Measurements from ENCODE around the gene KDR. TPM values are rescaled to one million over a fixed set of nuclear protein-coding genes. Genes with fewer than 3 reads are reported as not detected.

The KDR gene
- polyA plus RNA-seq, 1 donor from 2014 or later, result not detected

DNA sequence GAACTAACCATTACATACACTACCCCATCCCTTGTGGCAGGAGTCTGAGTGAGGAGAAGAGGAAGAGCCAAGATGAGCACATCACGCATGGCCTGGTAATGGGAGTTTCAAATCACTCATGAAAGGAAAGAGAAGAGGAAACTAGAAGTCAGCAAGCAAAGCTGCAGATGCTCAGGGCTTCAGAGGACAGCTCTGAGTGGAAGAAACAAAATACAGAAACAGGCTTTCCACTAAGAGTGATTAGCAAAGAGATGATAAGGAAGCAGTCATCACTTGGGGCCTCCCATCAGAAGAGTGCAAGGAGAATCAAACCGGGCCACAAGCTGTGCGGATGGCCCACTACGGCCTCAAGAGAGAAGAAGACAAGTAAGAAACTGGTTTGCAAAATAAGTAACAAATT, 25.6 kb downstream of the KDR start:
- Histone ChIP-seq H3K4me3 (ENCODE audit: low read length) (no peak overlapping the region), H3K27me3 (ENCODE audit: insufficient read depth, low read depth, low read length) (no peaks in the 10 kb centered on the region), H2AFZ (ENCODE audit: low read depth, low read length) (no peak overlapping the region), H3K79me2 (replicated peaks; ENCODE audit: insufficient read depth, low read length) (no peaks in the 10 kb centered on the region), H4K20me1 (ENCODE audit: insufficient read depth) (no peaks in the 10 kb centered on the region), H3K9me2 (ENCODE audit: insufficient read depth, low read length) (no peaks in the 10 kb centered on the region), H3F3A (ENCODE audit: insufficient read depth, low read length, poor library complexity, severe bottlenecking) (no peaks in the 10 kb centered on the region), H3K27ac (ENCODE audit: low read length) (no peak overlapping the region), H3K9me3 (ENCODE audit: low read length) (no peaks in the 10 kb centered on the region), H3K4me2 (ENCODE audit: low read length) (no peak overlapping the region), H3K9ac (ENCODE audit: low read length) (no peak overlapping the region), H3K36me3 (ENCODE audit: insufficient read depth, low read length) (no peaks in the 10 kb centered on the region)
- no peak for TF ChIP-seq POLR2AphosphoS5 (IDR thresholded peaks at IDR 0.05)
- TF ChIP-seq TAF1 (IDR thresholded peaks at IDR 0.05; ENCODE audit: low read depth), result no peak
- no peak for TF ChIP-seq MXI1 (conservative IDR thresholded peaks at IDR 0.05; ENCODE audit: poor library complexity, severe bottlenecking)
- no peak for TF ChIP-seq EP300 (conservative IDR thresholded peaks at IDR 0.05; ENCODE audit: poor library complexity, severe bottlenecking)
- TF ChIP-seq RAD21 (conservative IDR thresholded peaks at IDR 0.05), result no peak
- no peak for TF ChIP-seq EZH2 (IDR thresholded peaks at IDR 0.05; ENCODE audit: borderline replicate concordance, insufficient read depth, low read length, poor library complexity, severe bottlenecking)
- TF ChIP-seq, protein P1, sequence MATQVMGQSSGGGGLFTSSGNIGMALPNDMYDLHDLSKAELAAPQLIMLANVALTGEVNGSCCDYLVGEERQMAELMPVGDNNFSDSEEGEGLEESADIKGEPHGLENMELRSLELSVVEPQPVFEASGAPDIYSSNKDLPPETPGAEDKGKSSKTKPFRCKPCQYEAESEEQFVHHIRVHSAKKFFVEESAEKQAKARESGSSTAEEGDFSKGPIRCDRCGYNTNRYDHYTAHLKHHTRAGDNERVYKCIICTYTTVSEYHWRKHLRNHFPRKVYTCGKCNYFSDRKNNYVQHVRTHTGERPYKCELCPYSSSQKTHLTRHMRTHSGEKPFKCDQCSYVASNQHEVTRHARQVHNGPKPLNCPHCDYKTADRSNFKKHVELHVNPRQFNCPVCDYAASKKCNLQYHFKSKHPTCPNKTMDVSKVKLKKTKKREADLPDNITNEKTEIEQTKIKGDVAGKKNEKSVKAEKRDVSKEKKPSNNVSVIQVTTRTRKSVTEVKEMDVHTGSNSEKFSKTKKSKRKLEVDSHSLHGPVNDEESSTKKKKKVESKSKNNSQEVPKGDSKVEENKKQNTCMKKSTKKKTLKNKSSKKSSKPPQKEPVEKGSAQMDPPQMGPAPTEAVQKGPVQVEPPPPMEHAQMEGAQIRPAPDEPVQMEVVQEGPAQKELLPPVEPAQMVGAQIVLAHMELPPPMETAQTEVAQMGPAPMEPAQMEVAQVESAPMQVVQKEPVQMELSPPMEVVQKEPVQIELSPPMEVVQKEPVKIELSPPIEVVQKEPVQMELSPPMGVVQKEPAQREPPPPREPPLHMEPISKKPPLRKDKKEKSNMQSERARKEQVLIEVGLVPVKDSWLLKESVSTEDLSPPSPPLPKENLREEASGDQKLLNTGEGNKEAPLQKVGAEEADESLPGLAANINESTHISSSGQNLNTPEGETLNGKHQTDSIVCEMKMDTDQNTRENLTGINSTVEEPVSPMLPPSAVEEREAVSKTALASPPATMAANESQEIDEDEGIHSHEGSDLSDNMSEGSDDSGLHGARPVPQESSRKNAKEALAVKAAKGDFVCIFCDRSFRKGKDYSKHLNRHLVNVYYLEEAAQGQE (IDR thresholded peaks at IDR 0.05; ENCODE audit: borderline replicate concordance), result no peak
- no peak for TF ChIP-seq SMC3 (conservative IDR thresholded peaks at IDR 0.05; ENCODE audit: poor library complexity)

DNA sequence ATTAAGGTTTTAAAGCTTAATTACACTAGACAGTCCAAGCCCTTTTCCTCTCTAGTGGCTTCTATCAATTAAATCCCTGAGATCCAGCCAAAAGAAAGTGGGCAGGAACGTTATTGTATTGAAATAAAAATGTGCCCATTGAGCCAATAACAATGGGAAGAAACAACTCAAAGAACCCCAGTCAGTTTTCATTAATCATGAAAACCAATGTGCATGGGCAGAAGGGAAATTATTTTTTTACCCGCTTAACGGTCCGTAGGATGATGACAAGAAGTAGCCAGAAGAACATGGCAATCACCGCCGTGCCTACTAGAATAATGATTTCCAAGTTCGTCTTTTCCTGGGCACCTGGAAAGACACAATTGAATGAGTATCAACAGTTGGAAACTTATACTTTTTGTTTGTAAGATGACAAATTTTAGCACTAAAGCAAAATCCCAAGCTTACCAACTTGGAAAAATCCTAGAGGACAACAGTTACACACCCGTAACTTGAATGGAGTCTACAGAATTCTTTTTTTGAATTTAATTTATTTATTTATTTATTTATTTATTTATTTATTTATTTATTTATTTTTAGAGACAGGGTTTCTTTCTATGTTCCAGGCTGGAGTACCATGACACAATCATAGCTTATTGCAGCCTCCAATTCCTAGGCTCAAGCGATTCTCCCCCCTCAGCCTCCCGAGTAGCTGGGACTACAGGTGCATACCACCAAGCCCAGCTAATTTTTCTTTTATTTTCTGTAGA, 26.8 kb downstream of the KDR start:
- Histone ChIP-seq H3F3A (ENCODE audit: insufficient read depth, low read length, poor library complexity, severe bottlenecking) (no peaks in the 10 kb centered on the region), H3K4me2 (ENCODE audit: low read length) (no peak overlapping the region), H3K4me3 (ENCODE audit: low read length) (no peak overlapping the region), H3K9me2 (ENCODE audit: insufficient read depth, low read length) (no peaks in the 10 kb centered on the region), H4K20me1 (ENCODE audit: insufficient read depth) (no peaks in the 10 kb centered on the region), H3K79me2 (replicated peaks; ENCODE audit: insufficient read depth, low read length) (no peaks in the 10 kb centered on the region), H2AFZ (ENCODE audit: low read depth, low read length) (no peak overlapping the region), H3K36me3 (ENCODE audit: insufficient read depth, low read length) (no peaks in the 10 kb centered on the region), H3K27ac (ENCODE audit: low read length) (no peak overlapping the region), H3K9ac (ENCODE audit: low read length) (no peak overlapping the region), H3K9me3 (ENCODE audit: low read length) (no peaks in the 10 kb centered on the region), H3K27me3 (ENCODE audit: insufficient read depth, low read depth, low read length) (no peaks in the 10 kb centered on the region)
- no peak for TF ChIP-seq EP300 (conservative IDR thresholded peaks at IDR 0.05; ENCODE audit: poor library complexity, severe bottlenecking)
- no peak for TF ChIP-seq RAD21 (conservative IDR thresholded peaks at IDR 0.05)
- TF ChIP-seq, protein P2, sequence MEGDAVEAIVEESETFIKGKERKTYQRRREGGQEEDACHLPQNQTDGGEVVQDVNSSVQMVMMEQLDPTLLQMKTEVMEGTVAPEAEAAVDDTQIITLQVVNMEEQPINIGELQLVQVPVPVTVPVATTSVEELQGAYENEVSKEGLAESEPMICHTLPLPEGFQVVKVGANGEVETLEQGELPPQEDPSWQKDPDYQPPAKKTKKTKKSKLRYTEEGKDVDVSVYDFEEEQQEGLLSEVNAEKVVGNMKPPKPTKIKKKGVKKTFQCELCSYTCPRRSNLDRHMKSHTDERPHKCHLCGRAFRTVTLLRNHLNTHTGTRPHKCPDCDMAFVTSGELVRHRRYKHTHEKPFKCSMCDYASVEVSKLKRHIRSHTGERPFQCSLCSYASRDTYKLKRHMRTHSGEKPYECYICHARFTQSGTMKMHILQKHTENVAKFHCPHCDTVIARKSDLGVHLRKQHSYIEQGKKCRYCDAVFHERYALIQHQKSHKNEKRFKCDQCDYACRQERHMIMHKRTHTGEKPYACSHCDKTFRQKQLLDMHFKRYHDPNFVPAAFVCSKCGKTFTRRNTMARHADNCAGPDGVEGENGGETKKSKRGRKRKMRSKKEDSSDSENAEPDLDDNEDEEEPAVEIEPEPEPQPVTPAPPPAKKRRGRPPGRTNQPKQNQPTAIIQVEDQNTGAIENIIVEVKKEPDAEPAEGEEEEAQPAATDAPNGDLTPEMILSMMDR (IDR thresholded peaks at IDR 0.05; ENCODE audit: poor library complexity, severe bottlenecking), result no peak
- TF ChIP-seq EZH2 (IDR thresholded peaks at IDR 0.05; ENCODE audit: borderline replicate concordance, insufficient read depth, low read length, poor library complexity, severe bottlenecking), result no peak
- TF ChIP-seq MXI1 (conservative IDR thresholded peaks at IDR 0.05; ENCODE audit: poor library complexity, severe bottlenecking), result no peak
- TF ChIP-seq, protein P1 (IDR thresholded peaks at IDR 0.05; ENCODE audit: borderline replicate concordance), result no peak
- no peak for TF ChIP-seq TAF1 (IDR thresholded peaks at IDR 0.05; ENCODE audit: low read depth)
- no peak for TF ChIP-seq SMC3 (conservative IDR thresholded peaks at IDR 0.05; ENCODE audit: poor library complexity)
- TF ChIP-seq POLR2AphosphoS5 (IDR thresholded peaks at IDR 0.05), result no peak

All from neural cell (in vitro differentiated cells).